NB4 (cell line): ENCODE results near the gene BRCC3.

Source experiments
- MYC ChIP-seq: IDR thresholded peaks from 2 replicates; pipeline ENCODE4 v1.6.1; 2011; ENCODE audit warnings: low read depth, low read length
- POLR2A ChIP-seq: IDR thresholded peaks from 2 replicates; pipeline ENCODE4 v1.6.1; 2011; ENCODE audit warnings: mild to moderate bottlenecking; ENCODE audit not compliant: insufficient read length; ENCODE audit errors: extremely low read depth
- TF ChIP-seq, protein P1 (sequence below): IDR thresholded peaks from 2 replicates; pipeline ENCODE4 v1.6.1; 2011; ENCODE audit warnings: low read depth, low read length
- TF ChIP-seq, protein P2 (sequence below): IDR thresholded peaks from one replicate; pipeline ENCODE4 v1.5.1; 2012; ENCODE audit warnings: low read depth, low read length

DNA sequence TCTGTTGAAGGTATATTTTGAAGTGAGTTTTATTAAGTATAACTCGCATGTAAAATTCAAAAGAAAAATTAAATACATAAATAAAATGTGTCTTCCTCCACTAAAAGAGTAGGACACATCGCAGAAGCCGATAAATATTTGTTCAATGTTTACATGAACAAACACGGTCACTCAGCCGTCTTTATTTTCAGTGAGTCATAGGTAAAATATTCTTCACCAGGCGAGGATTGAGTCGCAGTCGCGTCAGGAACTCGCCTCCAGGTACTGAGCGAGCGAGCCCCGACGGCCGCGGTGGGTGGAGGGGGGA is 44.9 kb upstream of the BRCC3 start:
- no peak for TF ChIP-seq MYC
- TF ChIP-seq, protein P1, sequence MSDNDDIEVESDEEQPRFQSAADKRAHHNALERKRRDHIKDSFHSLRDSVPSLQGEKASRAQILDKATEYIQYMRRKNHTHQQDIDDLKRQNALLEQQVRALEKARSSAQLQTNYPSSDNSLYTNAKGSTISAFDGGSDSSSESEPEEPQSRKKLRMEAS: no peak
- TF ChIP-seq, protein P2, sequence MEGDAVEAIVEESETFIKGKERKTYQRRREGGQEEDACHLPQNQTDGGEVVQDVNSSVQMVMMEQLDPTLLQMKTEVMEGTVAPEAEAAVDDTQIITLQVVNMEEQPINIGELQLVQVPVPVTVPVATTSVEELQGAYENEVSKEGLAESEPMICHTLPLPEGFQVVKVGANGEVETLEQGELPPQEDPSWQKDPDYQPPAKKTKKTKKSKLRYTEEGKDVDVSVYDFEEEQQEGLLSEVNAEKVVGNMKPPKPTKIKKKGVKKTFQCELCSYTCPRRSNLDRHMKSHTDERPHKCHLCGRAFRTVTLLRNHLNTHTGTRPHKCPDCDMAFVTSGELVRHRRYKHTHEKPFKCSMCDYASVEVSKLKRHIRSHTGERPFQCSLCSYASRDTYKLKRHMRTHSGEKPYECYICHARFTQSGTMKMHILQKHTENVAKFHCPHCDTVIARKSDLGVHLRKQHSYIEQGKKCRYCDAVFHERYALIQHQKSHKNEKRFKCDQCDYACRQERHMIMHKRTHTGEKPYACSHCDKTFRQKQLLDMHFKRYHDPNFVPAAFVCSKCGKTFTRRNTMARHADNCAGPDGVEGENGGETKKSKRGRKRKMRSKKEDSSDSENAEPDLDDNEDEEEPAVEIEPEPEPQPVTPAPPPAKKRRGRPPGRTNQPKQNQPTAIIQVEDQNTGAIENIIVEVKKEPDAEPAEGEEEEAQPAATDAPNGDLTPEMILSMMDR: no peak
- no peak for TF ChIP-seq POLR2A
